ENCODE measurements around the gene PTEN. TPM values are rescaled to one million over a fixed set of nuclear protein-coding genes. Genes with fewer than 3 reads are reported as not detected.
"Not testable (repeated sequence)": the region's sequence is repeated elsewhere in the genome, so short reads cannot be mapped to it uniquely, and the experiment has no call there.

The PTEN gene
- total and polyA plus RNA-seq, 4 donors, result 11.5 to 76.6 (median 37.5) TPM

DNA sequence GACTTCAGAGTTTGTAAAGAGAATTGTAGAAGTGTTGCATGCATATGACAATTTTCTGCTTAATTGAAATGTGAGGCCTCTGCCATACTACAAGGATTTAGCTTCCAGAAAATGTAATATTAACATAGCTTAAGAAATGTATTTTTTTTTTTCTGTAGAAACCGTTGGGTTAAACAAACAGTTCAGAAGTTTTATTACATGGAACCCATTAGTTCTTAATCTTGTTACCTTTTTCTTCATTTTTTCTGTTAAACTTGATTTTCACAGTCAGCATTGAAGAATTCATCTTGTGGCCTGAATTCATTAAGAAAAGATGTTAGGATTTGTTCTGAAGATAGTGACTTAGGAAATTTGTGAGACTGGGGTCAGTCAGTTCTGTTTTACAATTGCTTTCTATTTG, 4.9 kb downstream of the PTEN start:
- Histone ChIP-seq H3K4me1 (ENCODE audit: control insufficient read depth in 4 of 4, insufficient read depth in 4 of 4, low read length in 3 of 4) (peaks cover 8 to 27% (median 17%) of the 10 kb centered on the region in 4 donors), H3K9ac (ENCODE audit: low read depth in 1 of 2, low read length in 2 of 2) (peak overlapping the region; percentile 20 to 98), H3K27me3 (ENCODE audit: control insufficient read depth in 4 of 4, insufficient read depth in 4 of 4, low read length in 3 of 4) (no peaks in the 10 kb centered on the region), H3K9me3 (ENCODE audit: control insufficient read depth in 4 of 4, low read length in 3 of 4) (no peaks in the 10 kb centered on the region), H3K4me3 (ENCODE audit: low read depth in 1 of 3, low read length in 3 of 3) (peak overlapping the region in 2 of 3 donors; percentile 3 to 34), H3K36me3 (ENCODE audit: control insufficient read depth in 4 of 4, insufficient read depth in 3 of 4, low read depth in 1 of 4, low read length in 3 of 4) (no peaks in the 10 kb centered on the region), H3K27ac (ENCODE audit: low read depth in 1 of 2, low read length in 2 of 2) (peak overlapping the region; percentile 9 to 30)
- DNase-seq (ENCODE audit: low spot score), result no peak
- WGBS, result 6% methylated on average over 1 of the region's 1 CpG
- TF ChIP-seq RAD21 (IDR thresholded peaks at IDR 0.05), result no peak
- TF ChIP-seq ZBTB33 (IDR thresholded peaks at IDR 0.05), result no peak
- no peak for TF ChIP-seq GABPA (IDR thresholded peaks at IDR 0.05 in 1 of 2, conservative IDR thresholded peaks at IDR 0.05 in 1 of 2)
- no peak for TF ChIP-seq ATF3 (IDR thresholded peaks at IDR 0.05)
- TF ChIP-seq, protein P1, sequence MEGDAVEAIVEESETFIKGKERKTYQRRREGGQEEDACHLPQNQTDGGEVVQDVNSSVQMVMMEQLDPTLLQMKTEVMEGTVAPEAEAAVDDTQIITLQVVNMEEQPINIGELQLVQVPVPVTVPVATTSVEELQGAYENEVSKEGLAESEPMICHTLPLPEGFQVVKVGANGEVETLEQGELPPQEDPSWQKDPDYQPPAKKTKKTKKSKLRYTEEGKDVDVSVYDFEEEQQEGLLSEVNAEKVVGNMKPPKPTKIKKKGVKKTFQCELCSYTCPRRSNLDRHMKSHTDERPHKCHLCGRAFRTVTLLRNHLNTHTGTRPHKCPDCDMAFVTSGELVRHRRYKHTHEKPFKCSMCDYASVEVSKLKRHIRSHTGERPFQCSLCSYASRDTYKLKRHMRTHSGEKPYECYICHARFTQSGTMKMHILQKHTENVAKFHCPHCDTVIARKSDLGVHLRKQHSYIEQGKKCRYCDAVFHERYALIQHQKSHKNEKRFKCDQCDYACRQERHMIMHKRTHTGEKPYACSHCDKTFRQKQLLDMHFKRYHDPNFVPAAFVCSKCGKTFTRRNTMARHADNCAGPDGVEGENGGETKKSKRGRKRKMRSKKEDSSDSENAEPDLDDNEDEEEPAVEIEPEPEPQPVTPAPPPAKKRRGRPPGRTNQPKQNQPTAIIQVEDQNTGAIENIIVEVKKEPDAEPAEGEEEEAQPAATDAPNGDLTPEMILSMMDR (IDR thresholded peaks at IDR 0.05; ENCODE audit: low read depth, low read length, missing input control), result no peak
- TF ChIP-seq TAF1 (conservative IDR thresholded peaks at IDR 0.05), result no peak
- no peak for TF ChIP-seq HNF4G (IDR thresholded peaks at IDR 0.05)
- TF ChIP-seq SP1 (IDR thresholded peaks at IDR 0.05), result no peak
- no peak for TF ChIP-seq FOXA2 (IDR thresholded peaks at IDR 0.05)
- TF ChIP-seq NR2F2 (IDR thresholded peaks at IDR 0.05), result no peak
- no peak for TF ChIP-seq RXRA (IDR thresholded peaks at IDR 0.05)
- no peak for TF ChIP-seq EGR1 (IDR thresholded peaks at IDR 0.05; ENCODE audit: low read depth in 2 of 2)
- no peak for TF ChIP-seq JUND (IDR thresholded peaks at IDR 0.05)

- WGBS, result 86% methylated on average over 9 of the region's 9 CpGs
- H3K9me3 ChIP-seq (ENCODE audit: control insufficient read depth in 4 of 4, low read length in 3 of 4); DNase-seq (ENCODE audit: low spot score); H3K27ac ChIP-seq (ENCODE audit: low read depth in 1 of 2, low read length in 2 of 2); H3K4me3 ChIP-seq (ENCODE audit: low read depth in 1 of 3, low read length in 3 of 3); H3K36me3 ChIP-seq (ENCODE audit: control insufficient read depth in 4 of 4, insufficient read depth in 3 of 4, low read depth in 1 of 4, low read length in 3 of 4); H3K27me3 ChIP-seq (ENCODE audit: control insufficient read depth in 4 of 4, insufficient read depth in 4 of 4, low read length in 3 of 4): not testable (repeated sequence)
- Histone ChIP-seq H3K4me1 (ENCODE audit: control insufficient read depth in 4 of 4, insufficient read depth in 4 of 4, low read length in 3 of 4) (peaks cover 10 to 35% (median 20%) of the 10 kb centered on the region in 4 donors), H3K9ac (ENCODE audit: low read depth in 1 of 2, low read length in 2 of 2) (peak overlapping the region in 1 of 2 donors; percentile 98)
Observed at GRCh38 chr10:87869139-87869538, 5.7 kb downstream of the PTEN start.

DNA sequence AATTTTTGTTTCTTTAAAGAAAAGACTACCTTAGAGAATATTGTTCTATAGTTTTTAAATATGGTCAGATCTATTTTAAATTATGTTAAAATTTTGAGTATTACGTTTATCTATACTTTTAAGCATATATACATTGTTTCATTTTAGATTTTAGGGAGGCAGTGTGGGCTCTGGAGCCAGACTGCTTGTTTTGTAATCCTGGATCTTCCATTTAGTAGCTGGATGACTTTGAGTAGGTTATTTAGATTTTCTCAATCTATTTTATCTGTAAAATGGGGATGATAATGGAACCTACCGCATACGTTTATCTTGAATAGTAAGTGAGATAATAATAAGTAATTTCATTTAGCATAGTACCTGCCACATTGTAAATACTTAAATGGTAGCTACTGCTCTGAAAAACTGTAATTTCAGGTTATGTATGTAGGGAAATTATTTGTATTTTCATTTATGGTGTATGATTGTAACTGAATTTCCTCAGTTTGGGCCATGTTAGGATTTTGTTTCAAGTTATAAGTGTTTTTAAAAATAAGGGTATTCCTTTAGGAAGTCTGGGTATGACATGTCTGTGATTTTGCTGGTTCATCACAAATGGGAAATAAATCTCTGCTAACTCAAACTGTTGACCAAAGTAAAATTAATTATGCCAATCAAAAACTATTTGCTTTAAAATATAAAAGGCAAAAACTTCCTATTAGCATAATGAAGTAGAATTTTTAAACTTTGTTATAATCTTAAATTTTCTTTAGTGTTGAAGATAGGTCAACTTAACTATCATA, 6.5 kb downstream of the PTEN start:
- H3K9ac ChIP-seq (ENCODE audit: low read depth in 1 of 2, low read length in 2 of 2), result no peak overlapping the region
- 75% methylated on average over 3 of the region's 3 CpGs for WGBS
- H3K4me1 ChIP-seq (ENCODE audit: control insufficient read depth in 4 of 4, insufficient read depth in 4 of 4, low read length in 3 of 4), result peaks cover 10 to 38% (median 24%) of the 10 kb centered on the region in 4 donors
- H3K4me3 ChIP-seq (ENCODE audit: low read depth in 1 of 3, low read length in 3 of 3), result no peak overlapping the region
- H3K27me3 ChIP-seq (ENCODE audit: control insufficient read depth in 4 of 4, insufficient read depth in 4 of 4, low read length in 3 of 4), result no peaks in the 10 kb centered on the region
- H3K9me3 ChIP-seq (ENCODE audit: control insufficient read depth in 4 of 4, low read length in 3 of 4), result no peaks in the 10 kb centered on the region
- no peak for DNase-seq (ENCODE audit: low spot score)
- H3K27ac ChIP-seq (ENCODE audit: low read depth in 1 of 2, low read length in 2 of 2), result no peak overlapping the region
- H3K36me3 ChIP-seq (ENCODE audit: control insufficient read depth in 4 of 4, insufficient read depth in 3 of 4, low read depth in 1 of 4, low read length in 3 of 4), result no peaks in the 10 kb centered on the region
- TF ChIP-seq, protein P2, sequence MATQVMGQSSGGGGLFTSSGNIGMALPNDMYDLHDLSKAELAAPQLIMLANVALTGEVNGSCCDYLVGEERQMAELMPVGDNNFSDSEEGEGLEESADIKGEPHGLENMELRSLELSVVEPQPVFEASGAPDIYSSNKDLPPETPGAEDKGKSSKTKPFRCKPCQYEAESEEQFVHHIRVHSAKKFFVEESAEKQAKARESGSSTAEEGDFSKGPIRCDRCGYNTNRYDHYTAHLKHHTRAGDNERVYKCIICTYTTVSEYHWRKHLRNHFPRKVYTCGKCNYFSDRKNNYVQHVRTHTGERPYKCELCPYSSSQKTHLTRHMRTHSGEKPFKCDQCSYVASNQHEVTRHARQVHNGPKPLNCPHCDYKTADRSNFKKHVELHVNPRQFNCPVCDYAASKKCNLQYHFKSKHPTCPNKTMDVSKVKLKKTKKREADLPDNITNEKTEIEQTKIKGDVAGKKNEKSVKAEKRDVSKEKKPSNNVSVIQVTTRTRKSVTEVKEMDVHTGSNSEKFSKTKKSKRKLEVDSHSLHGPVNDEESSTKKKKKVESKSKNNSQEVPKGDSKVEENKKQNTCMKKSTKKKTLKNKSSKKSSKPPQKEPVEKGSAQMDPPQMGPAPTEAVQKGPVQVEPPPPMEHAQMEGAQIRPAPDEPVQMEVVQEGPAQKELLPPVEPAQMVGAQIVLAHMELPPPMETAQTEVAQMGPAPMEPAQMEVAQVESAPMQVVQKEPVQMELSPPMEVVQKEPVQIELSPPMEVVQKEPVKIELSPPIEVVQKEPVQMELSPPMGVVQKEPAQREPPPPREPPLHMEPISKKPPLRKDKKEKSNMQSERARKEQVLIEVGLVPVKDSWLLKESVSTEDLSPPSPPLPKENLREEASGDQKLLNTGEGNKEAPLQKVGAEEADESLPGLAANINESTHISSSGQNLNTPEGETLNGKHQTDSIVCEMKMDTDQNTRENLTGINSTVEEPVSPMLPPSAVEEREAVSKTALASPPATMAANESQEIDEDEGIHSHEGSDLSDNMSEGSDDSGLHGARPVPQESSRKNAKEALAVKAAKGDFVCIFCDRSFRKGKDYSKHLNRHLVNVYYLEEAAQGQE (IDR thresholded peaks at IDR 0.05), result no peak
- no peak for TF ChIP-seq FOXA1 (IDR thresholded peaks at IDR 0.05)
- TF ChIP-seq FOXA2 (IDR thresholded peaks at IDR 0.05), result no peak
- TF ChIP-seq ATF3 (IDR thresholded peaks at IDR 0.05), result no peak
- TF ChIP-seq RXRA (IDR thresholded peaks at IDR 0.05), result no peak
- no peak for TF ChIP-seq GABPA (IDR thresholded peaks at IDR 0.05 in 1 of 2, conservative IDR thresholded peaks at IDR 0.05 in 1 of 2)
- TF ChIP-seq, protein P3, sequence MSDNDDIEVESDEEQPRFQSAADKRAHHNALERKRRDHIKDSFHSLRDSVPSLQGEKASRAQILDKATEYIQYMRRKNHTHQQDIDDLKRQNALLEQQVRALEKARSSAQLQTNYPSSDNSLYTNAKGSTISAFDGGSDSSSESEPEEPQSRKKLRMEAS (IDR thresholded peaks at IDR 0.05), result no peak
- no peak for TF ChIP-seq RAD21 (IDR thresholded peaks at IDR 0.05)
- no peak for TF ChIP-seq SP1 (IDR thresholded peaks at IDR 0.05)
- no peak for TF ChIP-seq TAF1 (conservative IDR thresholded peaks at IDR 0.05)
- TF ChIP-seq YY1 (IDR thresholded peaks at IDR 0.05), result no peak
- TF ChIP-seq HNF4G (IDR thresholded peaks at IDR 0.05), result no peak
- no peak for TF ChIP-seq HNF4A (conservative IDR thresholded peaks at IDR 0.05)
- no peak for TF ChIP-seq NR2F2 (IDR thresholded peaks at IDR 0.05)
